Sigmoid colon (tissue), 4 donors: ENCODE data around the gene MACROD2.

Experiments
- CTCF ChIP-seq, 4 experiments: fragments of 450-650 bp in 3 of 4; fragments of 200-600 bp in 1 of 4; IDR thresholded peaks; one replicate each; pipeline ENCODE4 v1.5.1; 2016 to 2019; ENCODE audit warnings: antibody characterized with exemption in 4 of 4, mild to moderate bottlenecking in 3 of 4, moderate library complexity in 2 of 4
- EP300 ChIP-seq, 4 donors: sonication (generic); formaldehyde crosslinking; IDR thresholded peaks; one replicate each; pipeline ENCODE4 v1.6.1; 2017; ENCODE audit warnings: antibody characterized with exemption in 4 of 4
- POLR2A ChIP-seq, 2 donors: fragments of 450-650 bp; IDR thresholded peaks; one replicate each; pipeline ENCODE4 v1.6.1; 2016; ENCODE audit warnings: antibody characterized with exemption in 2 of 2, mild to moderate bottlenecking in 2 of 2, moderate library complexity in 2 of 2
- POLR2AphosphoS5 ChIP-seq, 4 donors: sonication (generic); formaldehyde crosslinking; IDR thresholded peaks; one replicate each; pipeline ENCODE4 v1.6.1; 2017; ENCODE audit warnings: antibody characterized with exemption in 4 of 4

GRCh38 chr20:14879839-14880238 lies 884.5 kb downstream of the MACROD2 start:
- TF ChIP-seq POLR2AphosphoS5 (IDR thresholded peaks at IDR 0.05) (no peak), CTCF (IDR thresholded peaks at IDR 0.05) (no peak), POLR2A (IDR thresholded peaks at IDR 0.05) (no peak), EP300 (IDR thresholded peaks at IDR 0.05) (no peak)
